Hematopoietic multipotent progenitor cell treated with erythropoietin and hydrocortisone succinate and interleukin-3 and kit ligand, for 17 days (in vitro differentiated cells): Measurements from ENCODE around the gene CUX1.
A peak's percentile ranks its signal among the peaks of the same experiment; 100 is the strongest.
"Not testable (repeated sequence)": the region's sequence is repeated elsewhere in the genome, so short reads cannot be mapped to it uniquely, and the experiment has no call there.

Source experiments
- DNase-seq: peaks from one replicate; pipeline ENCODE4 v3.0.0-alpha.2; 2015; ENCODE audit warnings: low spot score

The CUX1 gene

GRCh38 chr7:101854084-101854865 is 36.8 kb downstream of the CUX1 start:
- DNase-seq = no peak

GRCh38 chr7:101856473-101857357 is 39.3 kb downstream of the CUX1 start:
- peak; percentile 96 for DNase-seq

- no peak for DNase-seq
Observed at GRCh38 chr7:101857358-101857811, 40.0 kb downstream of the CUX1 start.

- no peak for DNase-seq
Observed at GRCh38 chr7:101858437-101859385, 41.3 kb downstream of the CUX1 start.

GRCh38 chr7:101859411-101860106 is 42.1 kb downstream of the CUX1 start:
- DNase-seq = no peak

GRCh38 chr7:101860316-101861217 is 43.1 kb downstream of the CUX1 start:
- DNase-seq = no peak

GRCh38 chr7:101861218-101861775 is 43.9 kb downstream of the CUX1 start:
- DNase-seq = no peak

GRCh38 chr7:101862280-101863220 is 45.1 kb downstream of the CUX1 start:
- DNase-seq = no peak

- DNase-seq = no peak
Observed at GRCh38 chr7:101863598-101863997, 46.2 kb downstream of the CUX1 start.

GRCh38 chr7:101864039-101864438 is 46.6 kb downstream of the CUX1 start:
- DNase-seq = no peak

GRCh38 chr7:101865031-101865430 is 47.6 kb downstream of the CUX1 start:
- DNase-seq = no peak

- DNase-seq = no peak
Observed at GRCh38 chr7:101865455-101865854, 48.0 kb downstream of the CUX1 start.

- no peak for DNase-seq
Observed at GRCh38 chr7:101866328-101866727, 48.9 kb downstream of the CUX1 start.

- no peak for DNase-seq
Observed at GRCh38 chr7:101867265-101867664, 49.8 kb downstream of the CUX1 start.

GRCh38 chr7:101867681-101868080 is 50.3 kb downstream of the CUX1 start:
- not testable (repeated sequence) for DNase-seq

GRCh38 chr7:101868191-101868950 is 50.9 kb downstream of the CUX1 start:
- no peak for DNase-seq

- DNase-seq = no peak
Observed at GRCh38 chr7:101869026-101869900, 51.8 kb downstream of the CUX1 start.
